IPS-18a (cell line): Measurements from ENCODE around the gene ANK3.

ENCODE experiments used
- H3K27ac ChIP-seq: one replicate; pipeline ENCODE4 v1.5.1; 2013; ENCODE audit warnings: low read length
- H3K27me3 ChIP-seq: one replicate; pipeline ENCODE4 v1.6.1; 2013; ENCODE audit warnings: mild to moderate bottlenecking, low read length; ENCODE audit not compliant: control insufficient read depth, insufficient read depth
- H3K36me3 ChIP-seq: one replicate; pipeline ENCODE4 v1.6.1; 2013; ENCODE audit warnings: low read depth, low read length; ENCODE audit not compliant: control insufficient read depth
- H3K4me1 ChIP-seq: one replicate; pipeline ENCODE4 v1.6.1; 2013; ENCODE audit warnings: low read depth, low read length; ENCODE audit not compliant: control insufficient read depth
- H3K4me3 ChIP-seq: one replicate; pipeline ENCODE4 v1.5.1; 2013; ENCODE audit warnings: low read length
- H3K9ac ChIP-seq: one replicate; pipeline ENCODE4 v1.6.1; 2013; ENCODE audit warnings: mild to moderate bottlenecking, low read length, moderate library complexity
- H3K9me3 ChIP-seq: one replicate; pipeline ENCODE4 v1.6.1; 2013; ENCODE audit warnings: low read depth, low read length; ENCODE audit not compliant: control insufficient read depth

The ANK3 gene

DNA sequence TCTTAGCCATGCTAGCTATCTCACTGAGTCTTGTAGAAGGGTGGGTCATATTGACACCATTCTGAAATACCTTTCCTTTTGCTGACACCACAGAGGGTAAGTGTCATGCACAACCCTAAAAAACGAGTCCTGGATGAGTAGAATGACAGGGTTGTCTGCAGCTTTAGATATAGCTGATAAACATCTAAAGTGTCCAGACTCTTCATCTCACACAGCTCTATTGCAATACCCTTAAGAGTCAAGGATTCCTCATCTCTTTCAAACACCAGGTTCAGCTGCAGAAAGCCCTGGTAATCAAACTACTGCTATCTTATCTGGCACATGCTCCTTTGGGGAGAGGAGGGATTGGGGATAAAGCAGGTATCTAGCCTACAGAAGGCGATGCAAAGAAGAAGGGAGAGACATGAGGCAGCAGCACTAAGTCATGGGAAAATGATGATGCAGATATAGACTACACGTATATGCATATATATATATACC lies 127.0 kb downstream of the ANK3 start:
- no peaks in the 10 kb centered on the region for H3K36me3 ChIP-seq
- no peak overlapping the region for H3K9ac ChIP-seq
- H3K4me1 ChIP-seq: peaks cover 14% of the 10 kb centered on the region
- no peaks in the 10 kb centered on the region for H3K9me3 ChIP-seq
- H3K4me3 ChIP-seq: no peak overlapping the region
- H3K27ac ChIP-seq: no peak overlapping the region
- no peaks in the 10 kb centered on the region for H3K27me3 ChIP-seq

- Histone ChIP-seq H3K36me3 (no peaks in the 10 kb centered on the region), H3K27me3 (no peaks in the 10 kb centered on the region), H3K4me3 (no peak overlapping the region), H3K9me3 (no peaks in the 10 kb centered on the region), H3K27ac (no peak overlapping the region), H3K9ac (no peak overlapping the region), H3K4me1 (peaks cover 16% of the 10 kb centered on the region)
Observed at GRCh38 chr10:60260321-60260720, 129.4 kb downstream of the ANK3 start.

GRCh38 chr10:60258429-60258797 lies 131.3 kb downstream of the ANK3 start:
- Histone ChIP-seq H3K9ac (no peak overlapping the region), H3K4me3 (no peak overlapping the region), H3K36me3 (no peaks in the 10 kb centered on the region), H3K27ac (no peak overlapping the region), H3K9me3 (no peaks in the 10 kb centered on the region), H3K4me1 (peaks cover 16% of the 10 kb centered on the region), H3K27me3 (no peaks in the 10 kb centered on the region)

DNA sequence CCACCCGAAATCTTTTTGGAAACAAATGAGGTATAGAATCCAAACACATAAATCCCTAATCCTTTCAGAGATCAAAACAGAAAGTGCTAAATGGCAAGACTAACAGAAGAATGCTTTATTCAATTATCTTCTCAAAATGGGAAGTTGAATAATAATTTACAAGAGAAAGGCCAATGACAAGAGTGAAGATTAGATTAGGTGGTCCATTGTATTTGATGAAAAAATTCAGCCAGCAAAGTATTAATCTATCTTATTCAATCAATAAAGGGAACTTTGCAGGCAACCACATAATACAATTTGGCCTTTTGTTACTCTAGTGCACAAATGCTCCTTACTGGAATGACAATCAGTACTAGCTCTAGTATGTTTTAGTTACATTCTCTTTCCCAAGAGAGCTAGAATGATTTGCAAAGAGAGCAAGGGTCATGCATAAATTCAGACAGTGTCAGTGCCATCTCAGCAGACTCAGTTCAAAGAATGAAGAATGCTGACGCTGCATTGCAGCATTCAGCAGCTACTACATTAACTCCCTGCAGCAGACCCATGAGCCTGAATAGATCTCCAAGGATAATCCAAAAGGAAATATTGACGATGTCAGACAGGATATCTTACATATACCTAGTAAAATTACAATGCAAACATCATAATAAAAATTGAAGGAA lies 131.8 kb downstream of the ANK3 start:
- Histone ChIP-seq H3K27ac (no peak overlapping the region), H3K4me3 (no peak overlapping the region), H3K4me1 (peaks cover 16% of the 10 kb centered on the region), H3K9ac (no peak overlapping the region), H3K36me3 (no peaks in the 10 kb centered on the region), H3K27me3 (no peaks in the 10 kb centered on the region), H3K9me3 (no peaks in the 10 kb centered on the region)

DNA sequence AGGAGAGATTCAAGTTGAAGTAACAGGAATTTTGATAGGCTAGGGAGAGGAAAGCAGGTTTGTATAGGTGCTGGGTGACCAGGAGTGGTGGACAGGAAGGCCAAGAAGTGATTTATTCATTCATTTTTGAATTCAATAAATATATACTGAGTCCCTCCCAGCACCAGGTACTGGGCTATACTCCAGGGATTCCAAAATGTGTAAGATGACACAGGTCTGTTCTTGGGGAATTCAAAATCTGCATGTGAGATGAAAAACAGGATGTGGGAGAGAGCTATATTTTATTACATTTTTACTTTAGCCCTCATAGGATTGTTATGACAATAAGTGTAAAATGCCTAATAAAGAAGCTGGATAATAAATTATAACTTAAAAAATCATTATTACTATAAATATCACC lies 134.9 kb downstream of the ANK3 start:
- H3K27ac ChIP-seq: no peak overlapping the region
- H3K4me3 ChIP-seq: no peak overlapping the region
- peaks cover 16% of the 10 kb centered on the region for H3K4me1 ChIP-seq
- H3K9me3 ChIP-seq: no peaks in the 10 kb centered on the region
- H3K9ac ChIP-seq: no peak overlapping the region
- no peaks in the 10 kb centered on the region for H3K27me3 ChIP-seq
- no peaks in the 10 kb centered on the region for H3K36me3 ChIP-seq

- peaks cover 9% of the 10 kb centered on the region for H3K4me1 ChIP-seq
- H3K4me3 ChIP-seq: no peak overlapping the region
- H3K27me3 ChIP-seq: no peaks in the 10 kb centered on the region
- no peak overlapping the region for H3K27ac ChIP-seq
- H3K9ac ChIP-seq: no peak overlapping the region
- no peaks in the 10 kb centered on the region for H3K9me3 ChIP-seq
- no peaks in the 10 kb centered on the region for H3K36me3 ChIP-seq
Observed at GRCh38 chr10:60253484-60253883, 136.2 kb downstream of the ANK3 start.

- H3K9me3 ChIP-seq: no peaks in the 10 kb centered on the region
- H3K27me3 ChIP-seq: no peaks in the 10 kb centered on the region
- H3K36me3 ChIP-seq: no peaks in the 10 kb centered on the region
- H3K4me3 ChIP-seq: no peak overlapping the region
- H3K27ac ChIP-seq: no peak overlapping the region
- peaks cover 1% of the 10 kb centered on the region for H3K4me1 ChIP-seq
- H3K9ac ChIP-seq: no peak overlapping the region
Observed at GRCh38 chr10:60252688-60253087, 137.0 kb downstream of the ANK3 start.

DNA sequence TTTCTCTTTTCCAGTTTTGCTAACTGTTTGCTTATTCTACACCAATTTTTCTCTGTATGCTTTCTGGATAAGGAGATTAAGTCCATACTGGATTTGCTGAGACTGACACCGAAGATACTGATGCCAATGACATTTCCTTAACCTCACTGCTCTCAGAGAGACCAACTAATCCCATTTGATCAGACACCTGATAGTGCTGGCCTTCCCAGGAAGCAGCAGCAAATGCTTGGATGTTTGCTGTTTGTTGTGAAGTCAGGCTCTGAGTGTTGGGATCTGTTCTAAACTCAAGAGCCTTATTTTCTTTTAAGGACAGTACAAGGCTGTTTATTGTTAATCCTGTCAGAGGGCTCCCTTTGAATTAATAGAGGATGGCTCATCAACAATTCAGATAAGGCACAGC lies 143.3 kb downstream of the ANK3 start:
- no peak overlapping the region for H3K4me3 ChIP-seq
- no peaks in the 10 kb centered on the region for H3K9me3 ChIP-seq
- H3K36me3 ChIP-seq: no peaks in the 10 kb centered on the region
- H3K27ac ChIP-seq: no peak overlapping the region
- no peak overlapping the region for H3K9ac ChIP-seq
- no peaks in the 10 kb centered on the region for H3K4me1 ChIP-seq
- no peaks in the 10 kb centered on the region for H3K27me3 ChIP-seq

GRCh38 chr10:60239228-60239627 lies 150.4 kb downstream of the ANK3 start:
- H3K4me1 ChIP-seq: no peaks in the 10 kb centered on the region
- H3K4me3 ChIP-seq: no peak overlapping the region
- no peaks in the 10 kb centered on the region for H3K27me3 ChIP-seq
- no peak overlapping the region for H3K27ac ChIP-seq
- H3K9ac ChIP-seq: no peak overlapping the region
- no peaks in the 10 kb centered on the region for H3K9me3 ChIP-seq
- no peaks in the 10 kb centered on the region for H3K36me3 ChIP-seq

DNA sequence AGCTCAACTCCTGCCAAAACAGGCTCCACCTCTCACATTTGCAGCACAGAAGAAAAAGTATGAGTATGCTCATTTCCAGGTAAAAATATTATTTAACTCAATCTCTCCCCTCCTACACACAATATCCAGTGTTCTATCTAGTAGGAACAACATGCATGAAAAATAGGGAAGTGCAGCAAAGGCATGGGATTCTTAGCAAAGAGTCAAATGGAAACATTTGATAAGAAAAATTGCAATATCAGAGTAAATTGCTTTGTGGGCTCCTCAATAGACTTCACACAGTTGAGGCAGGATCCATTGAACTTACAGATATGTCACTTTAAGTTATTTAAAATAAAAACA lies 150.9 kb downstream of the ANK3 start:
- Histone ChIP-seq H3K36me3 (no peaks in the 10 kb centered on the region), H3K27me3 (no peaks in the 10 kb centered on the region), H3K27ac (no peak overlapping the region), H3K9me3 (no peaks in the 10 kb centered on the region), H3K9ac (no peak overlapping the region), H3K4me3 (no peak overlapping the region), H3K4me1 (no peaks in the 10 kb centered on the region)

GRCh38 chr10:60237977-60238758 lies 151.5 kb downstream of the ANK3 start:
- H3K27ac ChIP-seq: no peak overlapping the region
- no peaks in the 10 kb centered on the region for H3K36me3 ChIP-seq
- no peaks in the 10 kb centered on the region for H3K27me3 ChIP-seq
- no peak overlapping the region for H3K9ac ChIP-seq
- no peaks in the 10 kb centered on the region for H3K4me1 ChIP-seq
- no peaks in the 10 kb centered on the region for H3K9me3 ChIP-seq
- H3K4me3 ChIP-seq: no peak overlapping the region
